Measurements from ENCODE around the gene ZPBP2.

The ZPBP2 gene

DNA sequence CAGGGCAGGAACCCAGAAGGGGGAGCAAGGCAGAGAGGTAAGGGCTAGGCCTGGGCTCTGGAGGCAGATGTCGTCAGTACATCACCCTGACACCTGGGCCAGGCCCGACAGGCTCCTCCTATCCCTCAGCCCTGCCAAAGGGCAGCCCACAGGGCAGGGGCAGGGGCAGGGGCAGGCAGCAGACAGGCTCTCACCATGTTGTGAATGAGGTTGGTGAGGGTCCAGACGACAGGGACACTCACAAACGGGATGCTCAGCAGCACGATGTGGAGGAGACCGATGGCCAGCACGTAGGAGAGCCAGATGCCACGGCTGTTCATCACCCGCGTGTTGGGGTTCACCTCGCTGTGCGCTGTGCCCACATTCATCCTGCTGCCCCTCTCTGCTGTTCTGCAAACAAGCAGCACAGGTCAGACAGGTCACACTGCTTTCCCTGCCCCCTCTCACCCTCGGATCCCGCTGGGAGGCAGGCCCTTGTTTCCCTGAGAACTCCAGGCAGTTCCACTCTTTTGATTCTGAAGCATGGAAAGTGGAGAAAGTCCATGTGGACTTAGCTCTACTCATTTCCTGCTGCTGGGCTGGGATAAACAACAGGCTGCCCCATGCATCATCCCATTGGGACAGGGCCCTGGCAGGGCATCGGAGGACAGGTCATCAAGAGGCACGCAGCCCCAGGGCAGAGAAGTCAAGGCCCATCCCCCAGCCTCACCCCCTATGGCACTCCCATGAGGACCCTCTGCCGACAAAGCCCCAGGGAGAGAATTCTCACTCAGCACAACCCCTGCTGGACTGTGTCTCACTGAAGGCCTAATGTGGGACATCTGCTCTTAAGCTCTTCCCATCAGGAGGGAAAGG, 56.1 kb downstream of the ZPBP2 start:
- H3K9ac ChIP-seq (ENCODE audit: low read depth in 1 of 2, low read length in 2 of 2), result no peak overlapping the region
- peaks cover 33 to 42% of the 10 kb centered on the region in 2 donors for H3K36me3 ChIP-seq (ENCODE audit: control insufficient read depth in 2 of 2, insufficient read depth in 2 of 2, low read length in 2 of 2)
- H3K9me3 ChIP-seq (ENCODE audit: control insufficient read depth in 2 of 2, low read length in 2 of 2), result no peaks in the 10 kb centered on the region
- no peaks in the 10 kb centered on the region for H3K27me3 ChIP-seq (ENCODE audit: control insufficient read depth in 2 of 2, insufficient read depth in 2 of 2, low read length in 2 of 2)
- H3K27ac ChIP-seq (ENCODE audit: low read depth in 2 of 2, low read length in 2 of 2), result no peak overlapping the region
- H3K4me1 ChIP-seq (ENCODE audit: control insufficient read depth in 2 of 2, insufficient read depth in 2 of 2, low read length in 2 of 2), result peaks cover 18 to 35% of the 10 kb centered on the region in 2 donors
- H3K4me3 ChIP-seq (ENCODE audit: low read length in 2 of 2), result no peak overlapping the region

DNA sequence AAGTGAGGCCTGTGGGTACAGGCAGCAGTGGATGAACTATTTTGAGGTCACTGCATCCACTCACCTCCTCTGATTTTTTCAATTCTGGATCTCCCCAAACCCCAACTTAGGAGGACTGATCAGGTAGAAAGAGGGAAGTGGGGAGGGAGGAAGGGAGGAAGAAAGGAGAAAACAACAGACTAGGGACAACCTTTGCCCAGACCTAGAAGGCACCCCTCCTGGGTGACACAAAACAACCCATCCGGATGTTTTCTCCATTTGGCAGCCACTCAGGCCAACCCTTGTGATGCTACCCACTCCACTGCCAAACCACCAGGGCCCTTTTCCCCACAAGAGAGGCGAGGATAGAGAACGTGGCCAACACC, 56.7 kb downstream of the ZPBP2 start:
- Histone ChIP-seq H3K4me1 (ENCODE audit: control insufficient read depth in 2 of 2, insufficient read depth in 2 of 2, low read length in 2 of 2) (peaks cover 15 to 31% of the 10 kb centered on the region in 2 donors), H3K27ac (ENCODE audit: low read depth in 2 of 2, low read length in 2 of 2) (no peak overlapping the region), H3K9ac (ENCODE audit: low read depth in 1 of 2, low read length in 2 of 2) (no peak overlapping the region), H3K4me3 (ENCODE audit: low read length in 2 of 2) (no peak overlapping the region), H3K27me3 (ENCODE audit: control insufficient read depth in 2 of 2, insufficient read depth in 2 of 2, low read length in 2 of 2) (no peaks in the 10 kb centered on the region), H3K36me3 (ENCODE audit: control insufficient read depth in 2 of 2, insufficient read depth in 2 of 2, low read length in 2 of 2) (peaks cover 33 to 40% of the 10 kb centered on the region in 2 donors), H3K9me3 (ENCODE audit: control insufficient read depth in 2 of 2, low read length in 2 of 2) (no peaks in the 10 kb centered on the region)

DNA sequence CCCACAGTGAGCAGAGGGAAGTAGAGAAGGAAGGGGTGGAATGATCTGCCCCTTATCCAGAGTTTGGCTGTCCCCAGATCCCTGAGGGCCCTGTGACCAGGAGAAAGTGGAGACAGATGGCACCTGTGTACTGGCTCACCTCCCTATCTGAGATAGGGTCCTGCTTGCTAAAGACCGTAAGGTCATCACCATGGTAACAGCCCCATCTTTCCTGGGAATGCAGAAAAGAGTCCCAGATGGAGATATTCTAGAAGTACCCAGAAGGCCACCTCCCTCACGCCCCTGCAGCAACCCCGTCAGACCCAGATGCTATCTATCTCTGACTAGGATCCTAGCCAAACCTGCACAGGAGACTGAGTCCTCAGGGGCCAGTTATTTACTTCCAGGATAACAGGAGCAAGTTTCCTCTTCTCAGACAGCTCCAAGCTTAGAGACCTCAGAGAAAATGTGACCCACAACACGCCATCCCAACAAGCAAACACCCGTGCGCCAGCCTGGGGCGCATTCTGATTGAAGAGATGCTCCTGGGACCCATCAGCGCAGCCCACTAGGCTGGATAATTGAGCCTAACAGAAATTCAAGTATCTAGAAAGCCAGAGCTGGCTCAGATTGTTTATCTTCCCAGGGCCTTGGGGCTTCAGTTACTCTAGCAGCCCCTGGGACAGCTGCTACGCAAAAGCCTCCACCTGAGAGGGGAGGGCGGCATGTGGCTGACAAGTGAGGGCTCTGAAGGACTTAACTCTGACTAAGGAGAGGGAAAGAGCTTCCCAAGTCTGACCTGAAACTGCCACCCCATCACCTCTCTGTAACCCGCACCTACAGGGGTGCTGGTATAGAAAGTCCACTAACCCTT, 57.5 kb downstream of the ZPBP2 start:
- no peaks in the 10 kb centered on the region for H3K27me3 ChIP-seq (ENCODE audit: control insufficient read depth in 2 of 2, insufficient read depth in 2 of 2, low read length in 2 of 2)
- H3K9me3 ChIP-seq (ENCODE audit: control insufficient read depth in 2 of 2, low read length in 2 of 2), result no peaks in the 10 kb centered on the region
- peak overlapping the region in 1 of 2 donors; percentile 80 for H3K9ac ChIP-seq (ENCODE audit: low read depth in 1 of 2, low read length in 2 of 2)
- H3K36me3 ChIP-seq (ENCODE audit: control insufficient read depth in 2 of 2, insufficient read depth in 2 of 2, low read length in 2 of 2), result peaks cover 31 to 36% of the 10 kb centered on the region in 2 donors
- peak overlapping the region in 1 of 2 donors; percentile 92 for H3K4me3 ChIP-seq (ENCODE audit: low read length in 2 of 2)
- H3K4me1 ChIP-seq (ENCODE audit: control insufficient read depth in 2 of 2, insufficient read depth in 2 of 2, low read length in 2 of 2), result peaks cover 15 to 31% of the 10 kb centered on the region in 2 donors
- peak overlapping the region in 1 of 2 donors; percentile 91 for H3K27ac ChIP-seq (ENCODE audit: low read depth in 2 of 2, low read length in 2 of 2)

DNA sequence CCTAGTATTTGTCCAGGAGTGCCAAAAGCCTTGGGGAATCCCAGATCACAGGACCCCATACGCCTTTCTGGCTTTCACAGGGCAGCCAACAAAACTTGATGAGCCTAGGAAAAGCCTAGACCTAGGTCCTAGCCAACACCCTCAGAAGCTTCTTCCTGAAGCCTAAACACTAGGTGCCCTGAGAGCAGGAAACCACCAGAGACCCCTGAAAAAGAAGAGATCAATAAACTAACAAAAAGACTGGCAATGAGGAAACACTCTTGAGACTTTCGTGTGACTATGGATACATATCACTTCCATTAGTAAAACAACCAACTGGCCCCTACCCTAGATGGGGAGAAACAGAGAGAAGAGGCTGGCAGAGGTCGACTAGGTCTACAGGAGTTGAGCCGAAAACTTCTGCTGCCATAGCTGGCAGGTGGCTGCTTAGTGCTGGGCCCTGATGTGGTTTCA, 58.2 kb downstream of the ZPBP2 start:
- H3K4me1 ChIP-seq (ENCODE audit: control insufficient read depth in 2 of 2, insufficient read depth in 2 of 2, low read length in 2 of 2), result peaks cover 15 to 31% of the 10 kb centered on the region in 2 donors
- peak overlapping the region; percentile 80 to 92 for H3K4me3 ChIP-seq (ENCODE audit: low read length in 2 of 2)

DNA sequence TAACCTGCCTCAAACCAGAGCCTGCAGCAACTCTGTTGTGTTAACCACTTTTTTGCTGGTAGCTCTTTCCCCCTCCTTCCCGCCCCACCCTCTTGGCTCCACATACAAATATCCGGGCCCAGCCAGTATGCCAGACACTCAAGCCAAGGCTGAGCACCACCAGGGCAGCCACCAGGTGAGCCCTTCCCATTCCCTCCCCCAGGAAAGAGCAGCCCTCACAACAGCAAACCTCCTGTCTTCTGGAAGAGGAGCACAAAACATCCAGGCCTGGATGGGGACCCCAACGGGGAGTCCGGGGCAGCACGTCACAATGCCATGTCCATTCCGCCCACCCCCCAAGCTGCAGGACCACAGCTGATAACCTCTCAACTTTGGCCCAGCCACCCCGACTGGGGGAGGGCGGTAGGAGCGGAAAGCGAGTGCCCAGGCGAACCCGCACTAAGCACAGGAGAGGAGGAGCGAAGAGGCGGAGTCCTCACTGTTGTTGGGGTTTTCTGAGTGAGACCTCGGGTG, 58.6 kb downstream of the ZPBP2 start:
- Histone ChIP-seq H3K9me3 (ENCODE audit: control insufficient read depth in 2 of 2, low read length in 2 of 2) (no peaks in the 10 kb centered on the region), H3K27me3 (ENCODE audit: control insufficient read depth in 2 of 2, insufficient read depth in 2 of 2, low read length in 2 of 2) (no peaks in the 10 kb centered on the region), H3K4me1 (ENCODE audit: control insufficient read depth in 2 of 2, insufficient read depth in 2 of 2, low read length in 2 of 2) (peaks cover 15 to 31% of the 10 kb centered on the region in 2 donors), H3K9ac (ENCODE audit: low read depth in 1 of 2, low read length in 2 of 2) (peak overlapping the region; percentile 79 to 80), H3K36me3 (ENCODE audit: control insufficient read depth in 2 of 2, insufficient read depth in 2 of 2, low read length in 2 of 2) (peaks cover 23 to 26% of the 10 kb centered on the region in 2 donors), H3K27ac (ENCODE audit: low read depth in 2 of 2, low read length in 2 of 2) (peak overlapping the region; percentile 89 to 91), H3K4me3 (ENCODE audit: low read length in 2 of 2) (peak overlapping the region; percentile 80 to 92)

More for the DNA sequence above, 58.2 kb downstream of the ZPBP2 start:
- Histone ChIP-seq H3K36me3 (ENCODE audit: control insufficient read depth in 2 of 2, insufficient read depth in 2 of 2, low read length in 2 of 2) (peaks cover 27 to 31% of the 10 kb centered on the region in 2 donors), H3K9me3 (ENCODE audit: control insufficient read depth in 2 of 2, low read length in 2 of 2) (no peaks in the 10 kb centered on the region), H3K9ac (ENCODE audit: low read depth in 1 of 2, low read length in 2 of 2) (peak overlapping the region; percentile 79 to 80), H3K27me3 (ENCODE audit: control insufficient read depth in 2 of 2, insufficient read depth in 2 of 2, low read length in 2 of 2) (no peaks in the 10 kb centered on the region), H3K27ac (ENCODE audit: low read depth in 2 of 2, low read length in 2 of 2) (peak overlapping the region in 1 of 2 donors; percentile 91)
